HL-60 (cell line): ENCODE data around the gene DCLK2.

Experiments used
- DNase-seq, 2 experiments: peaks; one replicate each; pipeline ENCODE4 v3.0.0-alpha.2; 2010 to 2020; ENCODE audit warnings: low read depth in 1 of 2, low spot score in 1 of 2
- H3K27ac ChIP-seq: fragments of 250-450 bp; sonication (Bioruptor Pico); replicated peaks from 2 replicates; pipeline ENCODE4 v1.5.1; 2020; ENCODE audit warnings: mild to moderate bottlenecking, moderate library complexity
- H3K27me3 ChIP-seq: fragments of 250-450 bp; sonication (Bioruptor Pico); 2 replicates; pipeline ENCODE4 v1.5.1; 2021; ENCODE audit warnings: mild to moderate bottlenecking, moderate library complexity; ENCODE audit not compliant: insufficient read depth, poor library complexity, severe bottlenecking
- H3K4me3 ChIP-seq: replicated peaks from 2 replicates; pipeline ENCODE4 v1.5.1; 2011; ENCODE audit warnings: mild to moderate bottlenecking, control low read depth, low read length; ENCODE audit not compliant: insufficient read depth
- GABPA ChIP-seq: IDR thresholded peaks from 2 replicates; pipeline ENCODE4 v1.6.1; 2012; ENCODE audit warnings: low read depth
- POLR2AphosphoS5 ChIP-seq: IDR thresholded peaks from 2 replicates; pipeline ENCODE4 v1.6.1; 2012; ENCODE audit warnings: low read depth
- SPI1 ChIP-seq: IDR thresholded peaks from 2 replicates; pipeline ENCODE4 v1.6.1; 2012; ENCODE audit warnings: low read depth, mild to moderate bottlenecking, borderline replicate concordance
- TF ChIP-seq, protein P1 (sequence below): IDR thresholded peaks from 2 replicates; pipeline ENCODE4 v1.6.1; 2012; ENCODE audit warnings: low read depth; ENCODE audit not compliant: insufficient replicate concordance
- TF ChIP-seq, protein P2 (sequence below): IDR thresholded peaks from one replicate; pipeline ENCODE4 v1.5.1; 2011; ENCODE audit warnings: low read length, control low read depth, inconsistent platforms; ENCODE audit not compliant: insufficient read depth

Gene DCLK2

DNA sequence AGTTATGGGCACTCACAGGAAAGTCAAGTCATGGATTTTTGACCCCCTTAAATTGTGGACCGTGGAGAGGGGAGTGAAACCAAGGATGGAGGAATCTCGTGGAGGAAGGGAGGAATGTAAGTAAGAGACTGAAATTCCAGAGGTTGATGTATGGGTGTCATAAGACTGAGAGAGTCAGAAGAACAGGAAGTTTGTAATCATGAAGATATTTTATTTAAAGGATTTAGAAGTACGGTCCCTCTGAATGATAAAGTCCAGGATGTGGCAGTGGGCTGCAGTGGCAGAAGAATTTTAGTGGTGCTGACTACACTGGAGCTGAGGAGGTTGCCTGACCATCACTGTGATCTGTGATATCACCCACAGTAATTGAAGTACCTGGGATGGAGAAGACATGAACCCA lies 57.8 kb downstream of the DCLK2 start:
- TF ChIP-seq, protein P1, sequence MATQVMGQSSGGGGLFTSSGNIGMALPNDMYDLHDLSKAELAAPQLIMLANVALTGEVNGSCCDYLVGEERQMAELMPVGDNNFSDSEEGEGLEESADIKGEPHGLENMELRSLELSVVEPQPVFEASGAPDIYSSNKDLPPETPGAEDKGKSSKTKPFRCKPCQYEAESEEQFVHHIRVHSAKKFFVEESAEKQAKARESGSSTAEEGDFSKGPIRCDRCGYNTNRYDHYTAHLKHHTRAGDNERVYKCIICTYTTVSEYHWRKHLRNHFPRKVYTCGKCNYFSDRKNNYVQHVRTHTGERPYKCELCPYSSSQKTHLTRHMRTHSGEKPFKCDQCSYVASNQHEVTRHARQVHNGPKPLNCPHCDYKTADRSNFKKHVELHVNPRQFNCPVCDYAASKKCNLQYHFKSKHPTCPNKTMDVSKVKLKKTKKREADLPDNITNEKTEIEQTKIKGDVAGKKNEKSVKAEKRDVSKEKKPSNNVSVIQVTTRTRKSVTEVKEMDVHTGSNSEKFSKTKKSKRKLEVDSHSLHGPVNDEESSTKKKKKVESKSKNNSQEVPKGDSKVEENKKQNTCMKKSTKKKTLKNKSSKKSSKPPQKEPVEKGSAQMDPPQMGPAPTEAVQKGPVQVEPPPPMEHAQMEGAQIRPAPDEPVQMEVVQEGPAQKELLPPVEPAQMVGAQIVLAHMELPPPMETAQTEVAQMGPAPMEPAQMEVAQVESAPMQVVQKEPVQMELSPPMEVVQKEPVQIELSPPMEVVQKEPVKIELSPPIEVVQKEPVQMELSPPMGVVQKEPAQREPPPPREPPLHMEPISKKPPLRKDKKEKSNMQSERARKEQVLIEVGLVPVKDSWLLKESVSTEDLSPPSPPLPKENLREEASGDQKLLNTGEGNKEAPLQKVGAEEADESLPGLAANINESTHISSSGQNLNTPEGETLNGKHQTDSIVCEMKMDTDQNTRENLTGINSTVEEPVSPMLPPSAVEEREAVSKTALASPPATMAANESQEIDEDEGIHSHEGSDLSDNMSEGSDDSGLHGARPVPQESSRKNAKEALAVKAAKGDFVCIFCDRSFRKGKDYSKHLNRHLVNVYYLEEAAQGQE: no peak
- no peak for TF ChIP-seq SPI1
- no peak for TF ChIP-seq POLR2AphosphoS5
- TF ChIP-seq GABPA: no peak
- TF ChIP-seq, protein P2, sequence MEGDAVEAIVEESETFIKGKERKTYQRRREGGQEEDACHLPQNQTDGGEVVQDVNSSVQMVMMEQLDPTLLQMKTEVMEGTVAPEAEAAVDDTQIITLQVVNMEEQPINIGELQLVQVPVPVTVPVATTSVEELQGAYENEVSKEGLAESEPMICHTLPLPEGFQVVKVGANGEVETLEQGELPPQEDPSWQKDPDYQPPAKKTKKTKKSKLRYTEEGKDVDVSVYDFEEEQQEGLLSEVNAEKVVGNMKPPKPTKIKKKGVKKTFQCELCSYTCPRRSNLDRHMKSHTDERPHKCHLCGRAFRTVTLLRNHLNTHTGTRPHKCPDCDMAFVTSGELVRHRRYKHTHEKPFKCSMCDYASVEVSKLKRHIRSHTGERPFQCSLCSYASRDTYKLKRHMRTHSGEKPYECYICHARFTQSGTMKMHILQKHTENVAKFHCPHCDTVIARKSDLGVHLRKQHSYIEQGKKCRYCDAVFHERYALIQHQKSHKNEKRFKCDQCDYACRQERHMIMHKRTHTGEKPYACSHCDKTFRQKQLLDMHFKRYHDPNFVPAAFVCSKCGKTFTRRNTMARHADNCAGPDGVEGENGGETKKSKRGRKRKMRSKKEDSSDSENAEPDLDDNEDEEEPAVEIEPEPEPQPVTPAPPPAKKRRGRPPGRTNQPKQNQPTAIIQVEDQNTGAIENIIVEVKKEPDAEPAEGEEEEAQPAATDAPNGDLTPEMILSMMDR: no peak
- DNase-seq: no peak
- H3K27me3 ChIP-seq: no peaks in the 10 kb centered on the region
- H3K27ac ChIP-seq: no peak overlapping the region
- H3K4me3 ChIP-seq: no peak overlapping the region

DNA sequence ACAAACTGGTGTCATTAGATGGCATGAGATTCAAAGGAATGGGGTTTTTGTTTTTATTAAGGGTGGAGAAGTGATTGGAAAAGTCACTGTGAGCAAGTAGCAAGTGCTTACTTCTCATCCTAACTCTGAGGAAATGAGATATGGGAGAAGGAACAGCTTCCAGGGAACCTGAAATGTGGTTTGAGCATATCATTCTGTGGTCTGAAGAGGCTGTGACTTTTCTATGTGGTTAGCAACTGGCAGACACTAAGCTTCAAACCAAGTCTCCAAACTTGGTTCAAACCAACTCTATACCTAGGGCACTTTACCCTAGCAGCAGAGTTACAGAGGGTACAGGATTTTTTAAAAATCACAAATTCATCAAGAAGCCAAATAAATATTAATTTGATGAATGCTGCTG lies 58.2 kb downstream of the DCLK2 start:
- DNase-seq: no peak

DNA sequence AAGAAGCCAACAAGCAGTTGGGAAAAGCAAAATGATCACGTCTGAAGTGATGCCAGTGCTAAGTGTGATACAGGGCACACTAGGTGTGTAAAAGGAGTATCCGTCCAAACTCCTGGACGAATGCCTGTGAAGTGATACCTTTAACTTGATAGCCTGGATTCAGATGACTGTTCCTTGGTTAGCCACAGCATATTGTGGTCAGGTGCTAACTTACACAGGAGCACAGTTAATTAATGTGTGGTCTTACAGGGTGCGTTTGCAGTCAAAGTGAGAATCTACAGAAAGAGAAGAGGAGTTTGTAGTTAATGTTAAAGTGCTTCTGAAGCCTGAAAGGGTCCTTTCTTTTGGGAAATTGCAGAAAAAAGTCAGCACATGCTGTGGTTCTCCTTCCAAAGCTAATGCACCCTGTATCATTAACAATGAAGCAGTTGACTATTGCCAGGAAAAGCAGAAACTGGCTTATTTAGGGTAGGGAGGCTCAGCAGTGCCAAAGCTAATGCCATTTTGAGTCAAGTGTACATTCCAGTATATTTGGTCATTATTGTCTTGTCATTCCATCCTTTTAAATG lies 61.1 kb downstream of the DCLK2 start:
- Histone ChIP-seq H3K4me3 (no peak overlapping the region), H3K27me3 (no peaks in the 10 kb centered on the region), H3K27ac (no peak overlapping the region)
- no peak for TF ChIP-seq SPI1
- TF ChIP-seq POLR2AphosphoS5: no peak
- TF ChIP-seq, protein P2: no peak
- no peak for TF ChIP-seq GABPA
- TF ChIP-seq, protein P1: no peak
- DNase-seq: no peak

More for the DNA sequence above, 58.2 kb downstream of the DCLK2 start:
- TF ChIP-seq, protein P2: no peak
- TF ChIP-seq POLR2AphosphoS5 (no peak), SPI1 (no peak), GABPA (no peak)
- TF ChIP-seq, protein P1: no peak
- Histone ChIP-seq H3K27me3 (no peaks in the 10 kb centered on the region), H3K4me3 (no peak overlapping the region), H3K27ac (no peak overlapping the region)
